Keratinocyte (primary cell): ENCODE data around the gene TMTC4. TPM values are rescaled to one million over a fixed set of nuclear protein-coding genes. Genes with fewer than 3 reads are reported as not detected.

ENCODE experiments used
- DNase-seq: peaks from one replicate; pipeline ENCODE4 v3.0.0-alpha.2; 2011; ENCODE audit warnings: low read depth, missing footprints, low spot score
- FAIRE-seq: peaks from 2 replicates; lab custom pipeline; 2011; peaks lifted over from hg19 to GRCh38; lab: Jason Lieb, UNC
- H2AFZ ChIP-seq: 2 replicates; pipeline ENCODE4 v1.6.0; 2012; ENCODE audit warnings: low read length, control low read depth, inconsistent platforms; ENCODE audit not compliant: control insufficient read depth
- H3K27ac ChIP-seq: 2 replicates; pipeline ENCODE4 v1.5.1; 2011; ENCODE audit warnings: low read length; ENCODE audit not compliant: control insufficient read depth, insufficient read depth
- H3K27me3 ChIP-seq: 3 replicates; pipeline ENCODE4 v1.6.0; 2011; ENCODE audit warnings: low read length; ENCODE audit not compliant: control insufficient read depth, insufficient read depth; ENCODE audit errors: extremely low read depth
- H3K36me3 ChIP-seq, 2 experiments: 2 replicates in 1 of 2; 3 replicates in 1 of 2; pipeline ENCODE4 v1.5.1; 2011; ENCODE audit warnings: low read length in 2 of 2, mild to moderate bottlenecking in 1 of 2; ENCODE audit not compliant: control insufficient read depth in 2 of 2, insufficient read depth in 2 of 2; ENCODE audit errors: extremely low read depth in 1 of 2
- H3K4me1 ChIP-seq: 3 replicates; pipeline ENCODE4 v1.5.1; 2011; ENCODE audit warnings: low read length; ENCODE audit not compliant: control insufficient read depth, insufficient read depth; ENCODE audit errors: extremely low read depth
- H3K4me2 ChIP-seq: 3 replicates; pipeline ENCODE4 v1.6.0; 2011; ENCODE audit warnings: low read depth, low read length; ENCODE audit not compliant: control insufficient read depth, insufficient read depth; ENCODE audit errors: extremely low read depth
- H3K4me3 ChIP-seq, 3 experiments: fragments of 200-600 bp in 1 of 3; sonication (generic) in 1 of 3; 2 replicates in 2 of 3; 3 replicates in 1 of 3; pipeline ENCODE4 v1.5.1; 2011 to 2016; ENCODE audit warnings: low read length in 3 of 3, mild to moderate bottlenecking in 3 of 3, control low read depth in 2 of 3, inconsistent platforms in 1 of 3, low read depth in 1 of 3, mixed read lengths in 1 of 3, mixed run types in 1 of 3, moderate library complexity in 1 of 3; ENCODE audit not compliant: control insufficient read depth in 2 of 3, insufficient read depth in 2 of 3; ENCODE audit errors: extremely low read depth in 1 of 3
- H3K79me2 ChIP-seq: 2 replicates; pipeline ENCODE4 v1.6.0; 2012; ENCODE audit warnings: low read length; ENCODE audit not compliant: control insufficient read depth, insufficient read depth
- H3K9ac ChIP-seq: 3 replicates; pipeline ENCODE4 v1.6.0; 2011; ENCODE audit warnings: low read length; ENCODE audit not compliant: control insufficient read depth, insufficient read depth; ENCODE audit errors: extremely low read depth
- H3K9me1 ChIP-seq: 3 replicates; pipeline ENCODE4 v1.6.0; 2011; ENCODE audit warnings: low read length; ENCODE audit not compliant: control insufficient read depth, insufficient read depth; ENCODE audit errors: extremely low read depth
- H3K9me3 ChIP-seq: 2 replicates; pipeline ENCODE4 v1.5.1; 2012; ENCODE audit warnings: low read depth, low read length; ENCODE audit not compliant: control insufficient read depth
- H4K20me1 ChIP-seq: 3 replicates; pipeline ENCODE4 v1.6.0; 2011; ENCODE audit warnings: low read length; ENCODE audit not compliant: control insufficient read depth, insufficient read depth; ENCODE audit errors: extremely low read depth
- CTCF ChIP-seq, 3 experiments: IDR thresholded peaks in 1 of 3; conservative IDR thresholded peaks in 1 of 3; optimal IDR thresholded peaks in 1 of 3; 2 replicates in 2 of 3; 3 replicates in 1 of 3; pipeline versions ENCODE3 to v1.5.1; 2011; ENCODE audit warnings: low read length in 3 of 3, mild to moderate bottlenecking in 3 of 3, moderate library complexity in 2 of 3, control low read depth in 1 of 3, inconsistent platforms in 1 of 3; ENCODE audit not compliant: insufficient read depth in 2 of 3; ENCODE audit errors: extremely low read depth in 1 of 3
- EZH2 ChIP-seq: IDR thresholded peaks from one replicate; pipeline ENCODE4 v1.6.1; 2012; ENCODE audit warnings: inconsistent platforms, mild to moderate bottlenecking, low read length, moderate library complexity
- dilution Hi-C: fragments of 300-500 bp; cut with MboI; formaldehyde crosslinking; loops from one replicate; pipeline ENCODE4 v1.7.0; 2020; ENCODE audit warnings: low sequenced_read_pairs; ENCODE audit not compliant: extremely low pct_ligation_motif_present
- polyA plus RNA-seq, 5 experiments: library from polyadenylated mRNA; depleted of rRNA in 3 of 5; stranded (reverse) in 3 of 5; stranded (forward) in 1 of 5; unstranded in 1 of 5; fragments of >200 nt; gene quantifications; 1 replicate in 1 of 5; 2 replicates in 3 of 5; 3 replicates in 1 of 5; pipeline versions ENCODE4 v1.2.1 to v1.2.3, GENCODE V29; 2011 to 2012; ENCODE audit warnings: missing spikeins in 2 of 5, low read depth in 1 of 5, low replicate concordance in 1 of 5

The TMTC4 gene
- polyA plus RNA-seq, 1 donor (not counting 4 experiments of a cell fraction or from before 2014, with no cell fraction given), result 6.5 TPM

GRCh38 chr13:100636004-100636403 is 38.6 kb downstream of the TMTC4 start:
- no peak for FAIRE-seq
- no peak for DNase-seq
- H3K27ac ChIP-seq, result no peak overlapping the region
- no peaks in the 10 kb centered on the region for H3K4me1 ChIP-seq
- H3K4me3 ChIP-seq, result no peak overlapping the region
- H3K79me2 ChIP-seq, result no peaks in the 10 kb centered on the region
- H3K27me3 ChIP-seq, result no peaks in the 10 kb centered on the region
- dilution Hi-C loops, result no loop called here
- H3K9ac ChIP-seq, result no peak overlapping the region
- TF ChIP-seq EZH2 (no peak), CTCF (optimal IDR thresholded peaks at IDR 0.05 in 1 of 3, IDR thresholded peaks at IDR 0.05 in 1 of 3, conservative IDR thresholded peaks at IDR 0.05 in 1 of 3; ENCODE audit: extremely low read depth in 1 of 3, insufficient read depth in 2 of 3, low read length in 3 of 3) (no peak)
- H2AFZ ChIP-seq, result no peak overlapping the region
- no peaks in the 10 kb centered on the region for H3K9me1 ChIP-seq
- H4K20me1 ChIP-seq, result no peaks in the 10 kb centered on the region
- H3K9me3 ChIP-seq, result no peaks in the 10 kb centered on the region
- no peaks in the 10 kb centered on the region for H3K36me3 ChIP-seq
- H3K4me2 ChIP-seq, result no peak overlapping the region

GRCh38 chr13:100634696-100635095 is 39.9 kb downstream of the TMTC4 start:
- no peaks in the 10 kb centered on the region for H3K27me3 ChIP-seq
- no peak for DNase-seq
- H3K9me3 ChIP-seq, result no peaks in the 10 kb centered on the region
- no peaks in the 10 kb centered on the region for H3K79me2 ChIP-seq
- FAIRE-seq, result no peak
- no peak overlapping the region for H3K4me3 ChIP-seq
- no peaks in the 10 kb centered on the region for H3K9me1 ChIP-seq
- no peaks in the 10 kb centered on the region for H4K20me1 ChIP-seq
- H3K27ac ChIP-seq, result no peak overlapping the region
- no peak overlapping the region for H2AFZ ChIP-seq
- H3K4me2 ChIP-seq, result no peak overlapping the region
- H3K9ac ChIP-seq, result no peak overlapping the region
- dilution Hi-C loops, result no loop called here
- no peaks in the 10 kb centered on the region for H3K4me1 ChIP-seq
- TF ChIP-seq CTCF (optimal IDR thresholded peaks at IDR 0.05 in 1 of 3, IDR thresholded peaks at IDR 0.05 in 1 of 3, conservative IDR thresholded peaks at IDR 0.05 in 1 of 3; ENCODE audit: extremely low read depth in 1 of 3, insufficient read depth in 2 of 3, low read length in 3 of 3), result no peak
- H3K36me3 ChIP-seq, result no peaks in the 10 kb centered on the region
